SU-DHL-6 (cell line): Measurements from ENCODE around the gene FBXO42.

Experiments
- EZH2phosphoT487 ChIP-seq: fragments of 200-600 bp; sonication (generic), shearing (Covaris generic); conservative IDR thresholded peaks from 2 replicates; pipeline ENCODE4 v1.6.1; 2018; ENCODE audit warnings: mild to moderate bottlenecking, antibody characterized with exemption, low read length, moderate library complexity, mixed read lengths
- TF ChIP-seq, protein P1 (sequence below): fragments of 200-600 bp; sonication (generic); IDR thresholded peaks from one replicate; pipeline ENCODE4 v1.5.1; 2017; ENCODE audit warnings: antibody characterized with exemption, mild to moderate bottlenecking, low read length, moderate library complexity; ENCODE audit not compliant: insufficient read depth, poor library complexity, severe bottlenecking

- TF ChIP-seq, protein P1, sequence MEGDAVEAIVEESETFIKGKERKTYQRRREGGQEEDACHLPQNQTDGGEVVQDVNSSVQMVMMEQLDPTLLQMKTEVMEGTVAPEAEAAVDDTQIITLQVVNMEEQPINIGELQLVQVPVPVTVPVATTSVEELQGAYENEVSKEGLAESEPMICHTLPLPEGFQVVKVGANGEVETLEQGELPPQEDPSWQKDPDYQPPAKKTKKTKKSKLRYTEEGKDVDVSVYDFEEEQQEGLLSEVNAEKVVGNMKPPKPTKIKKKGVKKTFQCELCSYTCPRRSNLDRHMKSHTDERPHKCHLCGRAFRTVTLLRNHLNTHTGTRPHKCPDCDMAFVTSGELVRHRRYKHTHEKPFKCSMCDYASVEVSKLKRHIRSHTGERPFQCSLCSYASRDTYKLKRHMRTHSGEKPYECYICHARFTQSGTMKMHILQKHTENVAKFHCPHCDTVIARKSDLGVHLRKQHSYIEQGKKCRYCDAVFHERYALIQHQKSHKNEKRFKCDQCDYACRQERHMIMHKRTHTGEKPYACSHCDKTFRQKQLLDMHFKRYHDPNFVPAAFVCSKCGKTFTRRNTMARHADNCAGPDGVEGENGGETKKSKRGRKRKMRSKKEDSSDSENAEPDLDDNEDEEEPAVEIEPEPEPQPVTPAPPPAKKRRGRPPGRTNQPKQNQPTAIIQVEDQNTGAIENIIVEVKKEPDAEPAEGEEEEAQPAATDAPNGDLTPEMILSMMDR: no peak
- TF ChIP-seq EZH2phosphoT487: no peak
Measured at GRCh38 chr1:16371725-16372124, 19.4 kb upstream of the FBXO42 start.
